ENCODE measurements around the gene EPB41L1. TPM values are rescaled to one million over a fixed set of nuclear protein-coding genes. Genes with fewer than 3 reads are reported as not detected.

EPB41L1 gene
- polyA plus RNA-seq, 1 donor (not counting 4 experiments of a cell fraction or from before 2014, with no cell fraction given) = 1.2 TPM

GRCh38 chr20:36107881-36108280 is 46.7 kb upstream of the EPB41L1 start:
- H3K79me2 ChIP-seq (ENCODE audit: control insufficient read depth, insufficient read depth, low read length) = no peaks in the 10 kb centered on the region
- no peaks in the 10 kb centered on the region for H4K20me1 ChIP-seq (ENCODE audit: control insufficient read depth, extremely low read depth, insufficient read depth, low read length)
- no peak overlapping the region for H3K4me2 ChIP-seq (ENCODE audit: control insufficient read depth, extremely low read depth, insufficient read depth, low read depth, low read length)
- H3K4me3 ChIP-seq (ENCODE audit: control insufficient read depth in 2 of 3, extremely low read depth in 1 of 3, insufficient read depth in 2 of 3, low read depth in 1 of 3, low read length in 3 of 3) = no peak overlapping the region
- FAIRE-seq = no peak
- H3K27me3 ChIP-seq (ENCODE audit: control insufficient read depth, extremely low read depth, insufficient read depth, low read length) = peaks cover 2% of the 10 kb centered on the region
- H3K9me3 ChIP-seq (ENCODE audit: control insufficient read depth, low read depth, low read length) = no peaks in the 10 kb centered on the region
- H3K4me1 ChIP-seq (ENCODE audit: control insufficient read depth, extremely low read depth, insufficient read depth, low read length) = no peaks in the 10 kb centered on the region
- DNase-seq (ENCODE audit: low read depth, low spot score) = no peak
- H3K27ac ChIP-seq (ENCODE audit: control insufficient read depth, insufficient read depth, low read length) = no peak overlapping the region
- no peak overlapping the region for H3K9ac ChIP-seq (ENCODE audit: control insufficient read depth, extremely low read depth, insufficient read depth, low read length)
- H3K36me3 ChIP-seq (ENCODE audit: control insufficient read depth in 2 of 2, extremely low read depth in 1 of 2, insufficient read depth in 2 of 2, low read length in 2 of 2) = no peaks in the 10 kb centered on the region
- H3K9me1 ChIP-seq (ENCODE audit: control insufficient read depth, extremely low read depth, insufficient read depth, low read length) = no peaks in the 10 kb centered on the region
- dilution Hi-C loops (cut with MboI; ENCODE audit: extremely low pct_ligation_motif_present, low sequenced_read_pairs) = no loop called here
- TF ChIP-seq EZH2 (IDR thresholded peaks at IDR 0.05; ENCODE audit: low read length) = no peak
- TF ChIP-seq, protein P1, sequence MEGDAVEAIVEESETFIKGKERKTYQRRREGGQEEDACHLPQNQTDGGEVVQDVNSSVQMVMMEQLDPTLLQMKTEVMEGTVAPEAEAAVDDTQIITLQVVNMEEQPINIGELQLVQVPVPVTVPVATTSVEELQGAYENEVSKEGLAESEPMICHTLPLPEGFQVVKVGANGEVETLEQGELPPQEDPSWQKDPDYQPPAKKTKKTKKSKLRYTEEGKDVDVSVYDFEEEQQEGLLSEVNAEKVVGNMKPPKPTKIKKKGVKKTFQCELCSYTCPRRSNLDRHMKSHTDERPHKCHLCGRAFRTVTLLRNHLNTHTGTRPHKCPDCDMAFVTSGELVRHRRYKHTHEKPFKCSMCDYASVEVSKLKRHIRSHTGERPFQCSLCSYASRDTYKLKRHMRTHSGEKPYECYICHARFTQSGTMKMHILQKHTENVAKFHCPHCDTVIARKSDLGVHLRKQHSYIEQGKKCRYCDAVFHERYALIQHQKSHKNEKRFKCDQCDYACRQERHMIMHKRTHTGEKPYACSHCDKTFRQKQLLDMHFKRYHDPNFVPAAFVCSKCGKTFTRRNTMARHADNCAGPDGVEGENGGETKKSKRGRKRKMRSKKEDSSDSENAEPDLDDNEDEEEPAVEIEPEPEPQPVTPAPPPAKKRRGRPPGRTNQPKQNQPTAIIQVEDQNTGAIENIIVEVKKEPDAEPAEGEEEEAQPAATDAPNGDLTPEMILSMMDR (optimal IDR thresholded peaks at IDR 0.05 in 1 of 3, IDR thresholded peaks at IDR 0.05 in 1 of 3, conservative IDR thresholded peaks at IDR 0.05 in 1 of 3; ENCODE audit: extremely low read depth in 1 of 3, insufficient read depth in 2 of 3, low read length in 3 of 3) = no peak
- H2AFZ ChIP-seq (ENCODE audit: control insufficient read depth, low read length) = no peak overlapping the region

DNA sequence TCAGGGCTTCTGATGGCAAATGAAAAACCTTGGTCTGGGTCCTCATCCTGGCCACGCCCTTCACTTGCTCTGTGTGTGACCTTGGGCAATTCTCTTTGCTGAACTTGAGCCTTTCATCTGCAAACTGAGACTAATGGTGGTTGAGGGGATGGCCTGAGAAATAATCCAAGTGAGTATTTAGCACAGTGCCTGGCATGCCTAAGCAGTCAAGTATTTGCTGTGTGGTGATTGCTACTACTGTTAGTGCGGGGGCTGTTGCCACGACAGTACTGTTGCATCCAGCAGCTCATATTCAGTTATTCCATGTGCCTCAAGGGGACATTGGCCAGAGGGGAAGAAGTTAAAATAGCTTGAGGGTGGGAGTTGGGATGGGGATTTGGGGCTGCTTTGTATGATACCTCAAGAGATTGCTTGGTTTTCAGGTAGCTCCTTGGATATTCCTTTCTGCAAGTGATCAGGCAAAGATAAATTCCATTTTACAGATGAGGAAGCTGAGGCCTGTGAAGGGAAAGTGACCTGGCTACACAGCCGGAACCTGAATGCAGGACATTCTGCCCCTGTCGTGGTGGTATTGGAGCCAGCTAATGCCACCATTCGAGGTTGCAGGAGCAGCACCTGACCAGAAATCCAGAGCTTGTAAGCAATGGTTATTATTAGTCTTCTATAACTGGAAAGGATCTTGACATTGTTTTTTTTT is 45.1 kb upstream of the EPB41L1 start:
- H3K27ac ChIP-seq (ENCODE audit: control insufficient read depth, insufficient read depth, low read length) = no peak overlapping the region
- dilution Hi-C loops (cut with MboI; ENCODE audit: extremely low pct_ligation_motif_present, low sequenced_read_pairs) = no loop called here
- no peak overlapping the region for H3K9ac ChIP-seq (ENCODE audit: control insufficient read depth, extremely low read depth, insufficient read depth, low read length)
- no peak for DNase-seq (ENCODE audit: low read depth, low spot score)
- H4K20me1 ChIP-seq (ENCODE audit: control insufficient read depth, extremely low read depth, insufficient read depth, low read length) = no peaks in the 10 kb centered on the region
- no peaks in the 10 kb centered on the region for H3K4me1 ChIP-seq (ENCODE audit: control insufficient read depth, extremely low read depth, insufficient read depth, low read length)
- H2AFZ ChIP-seq (ENCODE audit: control insufficient read depth, low read length) = no peak overlapping the region
- no peaks in the 10 kb centered on the region for H3K9me1 ChIP-seq (ENCODE audit: control insufficient read depth, extremely low read depth, insufficient read depth, low read length)
- no peak overlapping the region for H3K4me3 ChIP-seq (ENCODE audit: control insufficient read depth in 2 of 3, extremely low read depth in 1 of 3, insufficient read depth in 2 of 3, low read depth in 1 of 3, low read length in 3 of 3)
- peaks cover 6% of the 10 kb centered on the region for H3K27me3 ChIP-seq (ENCODE audit: control insufficient read depth, extremely low read depth, insufficient read depth, low read length)
- FAIRE-seq = no peak
- no peaks in the 10 kb centered on the region for H3K79me2 ChIP-seq (ENCODE audit: control insufficient read depth, insufficient read depth, low read length)
- H3K4me2 ChIP-seq (ENCODE audit: control insufficient read depth, extremely low read depth, insufficient read depth, low read depth, low read length) = no peak overlapping the region
- no peaks in the 10 kb centered on the region for H3K9me3 ChIP-seq (ENCODE audit: control insufficient read depth, low read depth, low read length)
- no peaks in the 10 kb centered on the region for H3K36me3 ChIP-seq (ENCODE audit: control insufficient read depth in 2 of 2, extremely low read depth in 1 of 2, insufficient read depth in 2 of 2, low read length in 2 of 2)
- TF ChIP-seq EZH2 (IDR thresholded peaks at IDR 0.05; ENCODE audit: low read length) = no peak
- TF ChIP-seq, protein P1 (optimal IDR thresholded peaks at IDR 0.05 in 1 of 3, IDR thresholded peaks at IDR 0.05 in 1 of 3, conservative IDR thresholded peaks at IDR 0.05 in 1 of 3; ENCODE audit: extremely low read depth in 1 of 3, insufficient read depth in 2 of 3, low read length in 3 of 3) = no peak
